K562 (cell line): ENCODE results near the gene CYB5B. TPM values are rescaled to one million over a fixed set of nuclear protein-coding genes. Genes with fewer than 3 reads are reported as not detected.

Experiments
- ATAC-seq: fragments of 200-7000 bp; cut with Tn5 transposase; 3 replicates; pipeline ENCODE4 v1.9.1; 2020; ENCODE audit warnings: moderate library complexity
- BruUV-seq: library from RNA; stranded (reverse); fragments of 400-500 nt; replicated peaks from 2 replicates; lab custom pipeline; 2021; lab: Mats Ljungman, UMichigan
- CTCF ChIA-PET: fragments of 300-600 bp; formaldehyde crosslinking; extraction: SDS; loops from one replicate; lab custom pipeline; 2021; ENCODE audit warnings: low intra/inter-chr PET ratio; lab: Yijun Ruan, JAX
- POLR2A ChIA-PET: fragments of 300-600, 350-650 bp; sonication (Branson Sonifier 250); formaldehyde crosslinking; extraction: SDS; loops from one replicate; lab custom pipeline; 2021; ENCODE audit warnings: antibody characterized with exemption, inconsistent platforms; lab: Yijun Ruan, JAX
- DNase-seq, 4 experiments: peaks; one replicate each; pipeline versions ENCODE4 v3.0.0 to v3.0.0-alpha.2; 2011 to 2018; ENCODE audit warnings: low spot score in 3 of 4, mixed read lengths in 3 of 4; ENCODE audit errors: extremely low read depth in 1 of 4
- FAIRE-seq: peaks from 2 replicates; lab custom pipeline; 2011; peaks lifted over from hg19 to GRCh38; lab: Jason Lieb, UNC
- H2AFZ ChIP-seq: 2 replicates; pipeline ENCODE4 v1.6.0; 2011; ENCODE audit warnings: low read depth, low read length, control low read depth, inconsistent platforms
- H3K27ac ChIP-seq: fragments of 200-600 bp; 3 replicates; pipeline ENCODE4 v1.8.0; 2011; ENCODE audit warnings: low read depth, mild to moderate bottlenecking, control low read depth, inconsistent platforms, low read length, moderate library complexity, mixed read lengths; ENCODE audit errors: extremely low read depth
- H3K27me3 ChIP-seq, 2 experiments: fragments of 300-600 bp in 1 of 2; 2 replicates in 1 of 2; 3 replicates in 1 of 2; pipeline versions ENCODE4 v1.6.0 to v1.8.0; 2011; ENCODE audit warnings: inconsistent platforms in 2 of 2, low read length in 2 of 2, mild to moderate bottlenecking in 1 of 2, mixed read lengths in 1 of 2, moderate library complexity in 1 of 2; ENCODE audit not compliant: control insufficient read depth in 2 of 2, insufficient read depth in 2 of 2
- H3K36me3 ChIP-seq: fragments of 300-600 bp; 3 replicates; pipeline ENCODE4 v1.8.0; 2011; ENCODE audit warnings: mild to moderate bottlenecking, low read length, inconsistent platforms; ENCODE audit not compliant: control insufficient read depth, insufficient read depth
- H3K4me1 ChIP-seq, 2 experiments: fragments of 200-600 bp in 1 of 2; replicated peaks in 1 of 2; 2 replicates in 1 of 2; 3 replicates in 1 of 2; pipeline versions ENCODE4 v1.5.1 to v1.8.0; 2011; ENCODE audit warnings: inconsistent platforms in 2 of 2, low read length in 2 of 2, mild to moderate bottlenecking in 1 of 2, mixed read lengths in 1 of 2, moderate library complexity in 1 of 2; ENCODE audit not compliant: control insufficient read depth in 2 of 2, insufficient read depth in 2 of 2
- H3K4me2 ChIP-seq: 2 replicates; pipeline ENCODE4 v1.6.1; 2011; ENCODE audit warnings: low read length, control low read depth, inconsistent platforms, mixed read lengths; ENCODE audit not compliant: insufficient read depth
- H3K4me3 ChIP-seq: fragments of 200-600 bp; sonication (generic), shearing (Covaris generic); 2 replicates; pipeline ENCODE4 v1.5.1; 2016; ENCODE audit warnings: control low read depth, inconsistent platforms
- H3K79me2 ChIP-seq: fragments of 200-600 bp; 3 replicates; pipeline ENCODE4 v1.8.0; 2011; ENCODE audit warnings: low read length, inconsistent platforms; ENCODE audit not compliant: control insufficient read depth, insufficient read depth
- H3K9ac ChIP-seq, 2 experiments: 2 replicates each; pipeline versions ENCODE4 v1.6.0 to v1.6.1; 2011; ENCODE audit warnings: low read depth in 2 of 2, low read length in 2 of 2, control low read depth in 1 of 2, inconsistent platforms in 1 of 2, mild to moderate bottlenecking in 1 of 2, mixed read lengths in 1 of 2; ENCODE audit not compliant: insufficient read depth in 1 of 2
- H3K9me1 ChIP-seq: one replicate; pipeline ENCODE4 v1.6.0; 2011; ENCODE audit warnings: inconsistent platforms, mild to moderate bottlenecking, low read length, moderate library complexity; ENCODE audit not compliant: control insufficient read depth, insufficient read depth
- H3K9me3 ChIP-seq: replicated peaks from 2 replicates; pipeline ENCODE4 v1.5.1; 2011; ENCODE audit warnings: low read depth, low read length, inconsistent platforms; ENCODE audit not compliant: control insufficient read depth, insufficient read depth
- H4K20me1 ChIP-seq: replicated peaks from 2 replicates; pipeline ENCODE4 v1.6.1; 2011; ENCODE audit warnings: low read length, inconsistent platforms, mixed read lengths; ENCODE audit not compliant: control insufficient read depth, insufficient read depth
- CBFA2T2 ChIP-seq: fragments of 450-650 bp; conservative IDR thresholded peaks from 2 replicates; pipeline ENCODE4 v1.6.1; 2017; ENCODE audit warnings: mild to moderate bottlenecking
- CBFB ChIP-seq: sonication (generic); formaldehyde crosslinking; IDR thresholded peaks from 2 replicates; pipeline ENCODE4 v1.4.0; 2020; ENCODE audit warnings: mild to moderate bottlenecking, missing genetic modification reagents
- E2F1 ChIP-seq: sonication (generic); formaldehyde crosslinking; IDR thresholded peaks from 2 replicates; pipeline ENCODE4 v1.8.1; 2023; ENCODE audit warnings: mild to moderate bottlenecking, missing genetic modification reagents, moderate library complexity
- PREB ChIP-seq: sonication (generic); formaldehyde crosslinking; IDR thresholded peaks from 2 replicates; pipeline ENCODE4 v1.8.1; 2023; ENCODE audit warnings: mild to moderate bottlenecking, missing genetic modification reagents
- THAP7 ChIP-seq: fragments of 250-450 bp; sonication (Bioruptor Pico); IDR thresholded peaks from 2 replicates; pipeline ENCODE4 v1.5.0; 2021
- ZFP30 ChIP-seq: fragments of 250-450 bp; sonication (Bioruptor Pico); IDR thresholded peaks from 2 replicates; pipeline ENCODE4 v1.8.0; 2022; ENCODE audit warnings: moderate library complexity, mild to moderate bottlenecking, inconsistent platforms, borderline replicate concordance
- ZNF444 ChIP-seq: fragments of 250-450 bp; sonication (Bioruptor Pico); IDR thresholded peaks from 2 replicates; pipeline ENCODE4 v1.4.0; 2020; ENCODE audit warnings: mild to moderate bottlenecking, moderate library complexity
- ZNF639 ChIP-seq, 2 experiments: fragments of 200-800 bp in 1 of 2; sonication (Bioruptor generic) in 1 of 2; sonication (generic) in 1 of 2; formaldehyde crosslinking in 1 of 2; IDR thresholded peaks in 1 of 2; conservative IDR thresholded peaks in 1 of 2; 2 replicates each; pipeline versions ENCODE4 v1.5.0 to v1.6.1; 2016 to 2020; ENCODE audit warnings: missing compliant biosample characterization in 1 of 2, missing genetic modification characterization in 1 of 2, missing genetic modification reagents in 1 of 2
- ZNF717 ChIP-seq: fragments of 250-450 bp; sonication (Bioruptor Pico); IDR thresholded peaks from 2 replicates; pipeline ENCODE4 v1.5.0; 2021
- WGBS: fragments of 100-300 bp; shearing (Covaris generic); methylation state at CpG from one replicate; pipeline ENCODE4 v1.1.6; 2016; ENCODE audit warnings: low coverage, mixed read lengths; ENCODE audit not compliant: insufficient coverage; ENCODE audit errors: missing lambda C conversion rate; 5-methylcytosine and 5-hydroxymethylcytosine counted together
- in situ Hi-C: fragments of 300-500 bp; cut with MboI; formaldehyde crosslinking; loops from 4 replicates; pipeline ENCODE4 v1.15.0; 2018; ENCODE audit warnings: inconsistent platforms, mixed read lengths
- intact Hi-C: fragments of 100-400 bp; cut with micrococcal nuclease; formaldehyde crosslinking; loops from 2 replicates; pipeline ENCODE4 v1.14.2; 2022
- polyA plus RNA-seq, 8 experiments: library from polyadenylated mRNA; depleted of rRNA in 4 of 8; stranded (reverse) in 5 of 8; unstranded in 3 of 8; fragments of >200 nt; fragmentation: Nextera tagmentation in 2 of 8; fragmentation: Illumina TruSeq in 1 of 8; extraction: Ambion mirVana in 2 of 8; extraction: Trizol in 1 of 8; gene quantifications; 2 replicates each; pipeline versions ENCODE4 v1.2.1 to v1.2.3, GENCODE V29; 2011 to 2014; ENCODE audit warnings: inconsistent platforms in 1 of 8, missing spikeins in 1 of 8
- total RNA-seq, 7 experiments: library from RNA; depleted of rRNA in 6 of 7; stranded (reverse); fragments of >200 nt in 6 of 7; fragmentation: Illumina TruSeq in 2 of 7; extraction: Trizol in 2 of 7; gene quantifications; 2 replicates each; pipeline versions ENCODE4 v1.2.1 to v1.2.3, GENCODE V29; 2011 to 2021; ENCODE audit warnings: low replicate concordance in 1 of 7

The CYB5B gene
- total and polyA plus RNA-seq, 9 of the 15 experiments (the other 6 are each of a cell fraction or from before 2014, with no cell fraction given) = 29.9 to 274 (median 136) TPM

GRCh38 chr16:69514356-69514755 lies 89.9 kb downstream of the CYB5B start:
- Histone ChIP-seq H3K4me2 (no peak overlapping the region), H3K9me3 (no peaks in the 10 kb centered on the region), H4K20me1 (no peaks in the 10 kb centered on the region), H2AFZ (no peak overlapping the region), H3K27ac (no peak overlapping the region), H3K4me1 (no peaks in the 10 kb centered on the region; a peak in 2 of 5 replicates), H3K36me3 (no peaks in the 10 kb centered on the region), H3K9ac (no peak overlapping the region), H3K27me3 (no peaks in the 10 kb centered on the region), H3K9me1 (no peaks in the 10 kb centered on the region), H3K4me3 (no peak overlapping the region), H3K79me2 (no peaks in the 10 kb centered on the region)
- in situ Hi-C loops (no loop called here), intact Hi-C loops (no loop called here)
- TF ChIP-seq ZNF639 (CRISPR knock-in tag; conservative IDR thresholded peaks at IDR 0.05 in 1 of 2, IDR thresholded peaks at IDR 0.05 in 1 of 2) (no peak), PREB (CRISPR knock-in tag) (no peak), ZFP30 (CRISPR knock-in tag) (no peak), CBFA2T2 (no peak), THAP7 (no peak), E2F1 (CRISPR knock-in tag) (no peak), ZNF717 (CRISPR knock-in tag) (no peak), CBFB (CRISPR knock-in tag) (no peak), ZNF444 (CRISPR knock-in tag) (no peak)
- DNase-seq = no peak
- no TSS peak for BruUV-seq
- ATAC-seq = no peak
- POLR2A ChIA-PET = interaction anchor here (1.3 kb wide), 1 partner anchor 27 kb away, joined by 3 read pairs; no protein-coding TSS in a partner anchor
- CTCF ChIA-PET = no interaction called here
- FAIRE-seq = no peak
- WGBS = 47% methylated on average over 6 of the region's 6 CpGs

Other genes with a start within 250 kb of the CYB5B start
Only the 7 nearest of the 8 such genes appear.
- 35.5 and 48.9 TPM in 2 replicates for gene VPS4A, start 113.3 kb upstream of the CYB5B start, total RNA-seq (2014; rRNA removed)
- gene VPS4A, start 113.3 kb upstream of the CYB5B start, total RNA-seq (2014; rRNA removed; fragmentation: Illumina TruSeq; extraction: Trizol) = 20.3 and 23.9 TPM in 2 replicates
- gene VPS4A, start 113.3 kb upstream of the CYB5B start, total RNA-seq (2015; rRNA removed; fragmentation: Illumina TruSeq; extraction: Trizol) = 29.9 and 30.7 TPM in 2 replicates
- gene VPS4A, start 113.3 kb upstream of the CYB5B start, total RNA-seq (2021) = 37.8 and 38.1 TPM in 2 replicates
- 16.1 and 16.3 TPM in 2 replicates for gene VPS4A, start 113.3 kb upstream of the CYB5B start, polyA plus RNA-seq (2011; rRNA removed)
- gene VPS4A, start 113.3 kb upstream of the CYB5B start, polyA plus RNA-seq (2014; fragmentation: Illumina TruSeq; extraction: Trizol) = 42.6 and 45.4 TPM in 2 replicates
- gene VPS4A, start 113.3 kb upstream of the CYB5B start, polyA plus RNA-seq (2014; fragmentation: Nextera tagmentation; extraction: Ambion mirVana) = 1 to 10 TPM; 7.6 to 8.1 TPM
- gene VPS4A, start 113.3 kb upstream of the CYB5B start, polyA plus RNA-seq (2014; rRNA removed) = 37.4 and 40.6 TPM in 2 replicates
- gene PDF, start 94.0 kb upstream of the CYB5B start, total RNA-seq (2014; rRNA removed) = 60.6 and 72.4 TPM in 2 replicates
- gene PDF, start 94.0 kb upstream of the CYB5B start, total RNA-seq (2014; rRNA removed; fragmentation: Illumina TruSeq; extraction: Trizol) = 0.67 and 1.7 TPM in 2 replicates
- 6.2 and 10.1 TPM in 2 replicates for gene PDF, start 94.0 kb upstream of the CYB5B start, total RNA-seq (2015; rRNA removed; fragmentation: Illumina TruSeq; extraction: Trizol)
- gene PDF, start 94.0 kb upstream of the CYB5B start, total RNA-seq (2021) = 31.5 and 36.3 TPM in 2 replicates
- gene PDF, start 94.0 kb upstream of the CYB5B start, polyA plus RNA-seq (2011; rRNA removed) = 4.3 and 5.3 TPM in 2 replicates
- 5.6 and 11.1 TPM in 2 replicates for gene PDF, start 94.0 kb upstream of the CYB5B start, polyA plus RNA-seq (2014; fragmentation: Illumina TruSeq; extraction: Trizol)
- gene PDF, start 94.0 kb upstream of the CYB5B start, polyA plus RNA-seq (2014; fragmentation: Nextera tagmentation; extraction: Ambion mirVana) = under 1 TPM; 0.15 to 0.25 TPM
- 40.0 and 45.5 TPM in 2 replicates for gene PDF, start 94.0 kb upstream of the CYB5B start, polyA plus RNA-seq (2014; rRNA removed)
- gene COG8, start 85.1 kb upstream of the CYB5B start, total RNA-seq (2014; rRNA removed) = 34.2 and 45.2 TPM in 2 replicates
- gene COG8, start 85.1 kb upstream of the CYB5B start, total RNA-seq (2014; rRNA removed; fragmentation: Illumina TruSeq; extraction: Trizol) = 21.9 and 23.3 TPM in 2 replicates
- gene COG8, start 85.1 kb upstream of the CYB5B start, total RNA-seq (2015; rRNA removed; fragmentation: Illumina TruSeq; extraction: Trizol) = 29.4 and 30.1 TPM in 2 replicates
- 42.6 and 43.6 TPM in 2 replicates for gene COG8, start 85.1 kb upstream of the CYB5B start, total RNA-seq (2021)
- gene COG8, start 85.1 kb upstream of the CYB5B start, polyA plus RNA-seq (2011; rRNA removed) = 31.5 and 34.9 TPM in 2 replicates
- gene COG8, start 85.1 kb upstream of the CYB5B start, polyA plus RNA-seq (2014; fragmentation: Illumina TruSeq; extraction: Trizol) = 22.0 and 27.9 TPM in 2 replicates
- gene COG8, start 85.1 kb upstream of the CYB5B start, polyA plus RNA-seq (2014; fragmentation: Nextera tagmentation; extraction: Ambion mirVana) = 1 to 10 TPM; 3.7 to 5.7 TPM
- 33.4 and 38.2 TPM in 2 replicates for gene COG8, start 85.1 kb upstream of the CYB5B start, polyA plus RNA-seq (2014; rRNA removed)
- gene NIP7, start 84.8 kb upstream of the CYB5B start, total RNA-seq (2014; rRNA removed) = 41.2 and 45.2 TPM in 2 replicates
- 73.9 and 77.8 TPM in 2 replicates for gene NIP7, start 84.8 kb upstream of the CYB5B start, total RNA-seq (2014; rRNA removed; fragmentation: Illumina TruSeq; extraction: Trizol)
- 82.9 and 85.5 TPM in 2 replicates for gene NIP7, start 84.8 kb upstream of the CYB5B start, total RNA-seq (2015; rRNA removed; fragmentation: Illumina TruSeq; extraction: Trizol)
- 52.8 and 58.1 TPM in 2 replicates for gene NIP7, start 84.8 kb upstream of the CYB5B start, total RNA-seq (2021)
- gene NIP7, start 84.8 kb upstream of the CYB5B start, polyA plus RNA-seq (2011; rRNA removed) = 18.9 and 28.9 TPM in 2 replicates
- gene NIP7, start 84.8 kb upstream of the CYB5B start, polyA plus RNA-seq (2014; fragmentation: Illumina TruSeq; extraction: Trizol) = 71.2 and 78.3 TPM in 2 replicates
- gene NIP7, start 84.8 kb upstream of the CYB5B start, polyA plus RNA-seq (2014; fragmentation: Nextera tagmentation; extraction: Ambion mirVana) = 10 to 100 TPM; 72.5 to 78.3 TPM
- gene NIP7, start 84.8 kb upstream of the CYB5B start, polyA plus RNA-seq (2014; rRNA removed) = 57.7 and 67.0 TPM in 2 replicates
- 0.18 TPM in 1 of 2 replicates, not detected in the other for gene TMED6, start 72.8 kb upstream of the CYB5B start, total RNA-seq (2014; rRNA removed)
- 0.22 and 0.25 TPM in 2 replicates for gene TMED6, start 72.8 kb upstream of the CYB5B start, total RNA-seq (2014; rRNA removed; fragmentation: Illumina TruSeq; extraction: Trizol)
- gene TMED6, start 72.8 kb upstream of the CYB5B start, total RNA-seq (2015; rRNA removed; fragmentation: Illumina TruSeq; extraction: Trizol) = 0.25 TPM in 1 of 2 replicates, not detected in the other
- 0.51 TPM in 1 of 2 replicates, not detected in the other for gene TMED6, start 72.8 kb upstream of the CYB5B start, total RNA-seq (2021)
- gene TMED6, start 72.8 kb upstream of the CYB5B start, polyA plus RNA-seq (2011; rRNA removed) = 0.14 and 0.20 TPM in 2 replicates
- 0.22 TPM in 1 of 2 replicates, not detected in the other for gene TMED6, start 72.8 kb upstream of the CYB5B start, polyA plus RNA-seq (2014; fragmentation: Illumina TruSeq; extraction: Trizol)
- under 1 TPM; 0.32 to 0.45 TPM for gene TMED6, start 72.8 kb upstream of the CYB5B start, polyA plus RNA-seq (2014; fragmentation: Nextera tagmentation; extraction: Ambion mirVana)
- not detected in 2 replicates for gene TMED6, start 72.8 kb upstream of the CYB5B start, polyA plus RNA-seq (2014; rRNA removed)
- gene TERF2, start 38.6 kb upstream of the CYB5B start, total RNA-seq (2014; rRNA removed) = 12.9 and 16.4 TPM in 2 replicates
- 18.5 and 18.6 TPM in 2 replicates for gene TERF2, start 38.6 kb upstream of the CYB5B start, total RNA-seq (2014; rRNA removed; fragmentation: Illumina TruSeq; extraction: Trizol)
- gene TERF2, start 38.6 kb upstream of the CYB5B start, total RNA-seq (2015; rRNA removed; fragmentation: Illumina TruSeq; extraction: Trizol) = 17.9 and 22.4 TPM in 2 replicates
- 33.5 and 38.3 TPM in 2 replicates for gene TERF2, start 38.6 kb upstream of the CYB5B start, total RNA-seq (2021)
- 28.8 and 30.7 TPM in 2 replicates for gene TERF2, start 38.6 kb upstream of the CYB5B start, polyA plus RNA-seq (2011; rRNA removed)
- 44.1 and 56.6 TPM in 2 replicates for gene TERF2, start 38.6 kb upstream of the CYB5B start, polyA plus RNA-seq (2014; fragmentation: Illumina TruSeq; extraction: Trizol)
- gene TERF2, start 38.6 kb upstream of the CYB5B start, polyA plus RNA-seq (2014; fragmentation: Nextera tagmentation; extraction: Ambion mirVana) = 10 to 100 TPM; 15.0 to 18.1 TPM
- 21.8 and 24.6 TPM in 2 replicates for gene TERF2, start 38.6 kb upstream of the CYB5B start, polyA plus RNA-seq (2014; rRNA removed)
- 4.3 and 6.9 TPM in 2 replicates for gene NFAT5, start 141.3 kb downstream of the CYB5B start, total RNA-seq (2014; rRNA removed)
- gene NFAT5, start 141.3 kb downstream of the CYB5B start, total RNA-seq (2014; rRNA removed; fragmentation: Illumina TruSeq; extraction: Trizol) = 11.1 and 12.4 TPM in 2 replicates
- 15.2 and 15.3 TPM in 2 replicates for gene NFAT5, start 141.3 kb downstream of the CYB5B start, total RNA-seq (2015; rRNA removed; fragmentation: Illumina TruSeq; extraction: Trizol)
- 15.1 and 17.3 TPM in 2 replicates for gene NFAT5, start 141.3 kb downstream of the CYB5B start, total RNA-seq (2021)
- 20.5 and 20.7 TPM in 2 replicates for gene NFAT5, start 141.3 kb downstream of the CYB5B start, polyA plus RNA-seq (2011; rRNA removed)
- gene NFAT5, start 141.3 kb downstream of the CYB5B start, polyA plus RNA-seq (2014; fragmentation: Illumina TruSeq; extraction: Trizol) = 12.2 and 13.4 TPM in 2 replicates
- gene NFAT5, start 141.3 kb downstream of the CYB5B start, polyA plus RNA-seq (2014; fragmentation: Nextera tagmentation; extraction: Ambion mirVana) = 1 to 10 TPM in 1 of 2 experiments, under 1 TPM in 1; 0.78 to 1.6 TPM
- gene NFAT5, start 141.3 kb downstream of the CYB5B start, polyA plus RNA-seq (2014; rRNA removed) = 8.6 and 8.8 TPM in 2 replicates